GM12873 (cell line): ENCODE measurements around the gene CDC42.
A peak's percentile ranks its signal among the peaks of the same experiment; 100 is the strongest.

Experiments used
- CTCF ChIP-seq: IDR thresholded peaks from 2 replicates; pipeline ENCODE4 v1.5.1; 2012; ENCODE audit warnings: low read depth, mild to moderate bottlenecking, moderate library complexity, low read length, control low read depth; ENCODE audit not compliant: insufficient read depth; ENCODE audit errors: missing control alignments

Gene CDC42

GRCh38 chr1:22131062-22131461 is 78.6 kb downstream of the CDC42 start:
- TF ChIP-seq CTCF, result no peak

GRCh38 chr1:22131875-22132486 is 79.5 kb downstream of the CDC42 start:
- peak; percentile 95 for TF ChIP-seq CTCF

- TF ChIP-seq CTCF, result no peak
These were observed 80.2 kb downstream of the CDC42 start for GRCh38 chr1:22132517-22133235.

GRCh38 chr1:22133247-22133930 is 80.9 kb downstream of the CDC42 start:
- TF ChIP-seq CTCF, result no peak

- no peak for TF ChIP-seq CTCF
These were observed 81.4 kb downstream of the CDC42 start for GRCh38 chr1:22133931-22134324.

- TF ChIP-seq CTCF, result no peak
These were observed 84.7 kb downstream of the CDC42 start for GRCh38 chr1:22137004-22137720.
